Liver (tissue), 9 donors: ENCODE data around the gene GUCY2D. TPM values are rescaled to one million over a fixed set of nuclear protein-coding genes. Genes with fewer than 3 reads are reported as not detected.

ENCODE experiments used
- DNase-seq: peaks from one replicate; pipeline ENCODE4 v3.0.0-alpha.2; 2017; ENCODE audit warnings: low spot score
- H3K27ac ChIP-seq, 2 donors: one replicate each; pipeline ENCODE4 v1.7.0; 2013; ENCODE audit warnings: inconsistent platforms in 2 of 2, low read length in 2 of 2, control low read depth in 1 of 2, low read depth in 1 of 2, mild to moderate bottlenecking in 1 of 2
- H3K27me3 ChIP-seq, 4 donors: one replicate each; pipeline versions ENCODE4 v1.6.1 to v1.7.0; 2013; ENCODE audit warnings: low read length in 3 of 4, inconsistent platforms in 1 of 4, mild to moderate bottlenecking in 1 of 4, moderate library complexity in 1 of 4; ENCODE audit not compliant: control insufficient read depth in 4 of 4, insufficient read depth in 4 of 4
- H3K36me3 ChIP-seq, 4 donors: one replicate each; pipeline versions ENCODE4 v1.6.1 to v1.7.0; 2013; ENCODE audit warnings: low read length in 3 of 4, mild to moderate bottlenecking in 3 of 4, low read depth in 1 of 4, moderate library complexity in 1 of 4; ENCODE audit not compliant: control insufficient read depth in 4 of 4, insufficient read depth in 3 of 4
- H3K4me1 ChIP-seq, 4 donors: one replicate each; pipeline versions ENCODE4 v1.6.1 to v1.7.0; 2013; ENCODE audit warnings: low read length in 3 of 4, mild to moderate bottlenecking in 3 of 4, moderate library complexity in 1 of 4; ENCODE audit not compliant: control insufficient read depth in 4 of 4, insufficient read depth in 4 of 4
- H3K4me3 ChIP-seq, 3 donors: one replicate each; pipeline versions ENCODE4 v1.6.1 to v1.7.0; 2013; ENCODE audit warnings: low read length in 3 of 3, control low read depth in 1 of 3, low read depth in 1 of 3, mild to moderate bottlenecking in 1 of 3
- H3K9ac ChIP-seq, 2 donors: one replicate each; pipeline ENCODE4 v1.7.0; 2013; ENCODE audit warnings: low read length in 2 of 2, mild to moderate bottlenecking in 2 of 2, moderate library complexity in 2 of 2, control low read depth in 1 of 2, low read depth in 1 of 2
- H3K9me3 ChIP-seq, 4 donors: one replicate each; pipeline versions ENCODE4 v1.6.1 to v1.7.0; 2013; ENCODE audit warnings: low read length in 3 of 4; ENCODE audit not compliant: control insufficient read depth in 4 of 4
- ATF3 ChIP-seq: IDR thresholded peaks from 2 replicates; pipeline ENCODE4 v1.6.1; 2016; ENCODE audit warnings: antibody characterized with exemption
- CTCF ChIP-seq: fragments of 150-350 bp; IDR thresholded peaks from 2 replicates; pipeline ENCODE4 v1.5.1; 2017; ENCODE audit warnings: improper control_type of control experiment, low read depth, low read length; ENCODE audit not compliant: missing input control
- EGR1 ChIP-seq, 2 donors: IDR thresholded peaks; 2 replicates each; pipeline ENCODE4 v1.6.1; 2016 to 2018; ENCODE audit warnings: antibody characterized with exemption in 2 of 2, low read depth in 2 of 2
- FOXA1 ChIP-seq: IDR thresholded peaks from 2 replicates; pipeline ENCODE4 v1.6.1; 2016; ENCODE audit warnings: antibody characterized with exemption
- FOXA2 ChIP-seq: IDR thresholded peaks from 2 replicates; pipeline ENCODE4 v1.6.1; 2016; ENCODE audit warnings: antibody characterized with exemption
- HNF4A ChIP-seq, 2 donors: conservative IDR thresholded peaks; 2 replicates each; pipeline ENCODE4 v1.6.1; 2016; ENCODE audit warnings: antibody characterized with exemption in 2 of 2, mild to moderate bottlenecking in 2 of 2
- HNF4G ChIP-seq: IDR thresholded peaks from 2 replicates; pipeline ENCODE4 v1.6.1; 2016; ENCODE audit warnings: antibody characterized with exemption
- JUND ChIP-seq, 2 donors: IDR thresholded peaks; 2 replicates each; pipeline ENCODE4 v1.6.1; 2016; ENCODE audit warnings: antibody characterized with exemption in 2 of 2
- NR2F2 ChIP-seq: IDR thresholded peaks from 2 replicates; pipeline ENCODE4 v1.6.1; 2016; ENCODE audit warnings: antibody characterized with exemption
- RAD21 ChIP-seq, 2 donors: IDR thresholded peaks; 2 replicates each; pipeline ENCODE4 v1.6.1; 2016; ENCODE audit warnings: antibody characterized with exemption in 2 of 2, mild to moderate bottlenecking in 2 of 2
- REST ChIP-seq: IDR thresholded peaks from 2 replicates; pipeline ENCODE4 v1.6.1; 2016; ENCODE audit warnings: antibody characterized with exemption, mild to moderate bottlenecking
- RXRA ChIP-seq, 2 donors: IDR thresholded peaks; 2 replicates each; pipeline ENCODE4 v1.6.1; 2017 to 2018; ENCODE audit warnings: antibody characterized with exemption in 2 of 2, mild to moderate bottlenecking in 1 of 2
- SP1 ChIP-seq: IDR thresholded peaks from 2 replicates; pipeline ENCODE4 v1.6.1; 2018; ENCODE audit warnings: antibody characterized with exemption, mild to moderate bottlenecking
- TAF1 ChIP-seq: conservative IDR thresholded peaks from 2 replicates; pipeline ENCODE4 v1.6.1; 2016; ENCODE audit warnings: antibody characterized with exemption, mild to moderate bottlenecking
- YY1 ChIP-seq: IDR thresholded peaks from 2 replicates; pipeline ENCODE4 v1.6.1; 2016; ENCODE audit warnings: antibody characterized with exemption, mild to moderate bottlenecking
- ZBTB33 ChIP-seq: IDR thresholded peaks from 2 replicates; pipeline ENCODE4 v1.6.1; 2016; ENCODE audit warnings: antibody characterized with exemption
- WGBS: extraction: QIAGEN DNeasy Blood & Tissue Kit; methylation state at CpG from one replicate; pipeline ENCODE4 v1.1.7; 2013; 5-methylcytosine and 5-hydroxymethylcytosine counted together
- polyA plus RNA-seq, 2 donors: library from polyadenylated mRNA; stranded (reverse) in 1 of 2; unstranded in 1 of 2; fragments of 200-250 nt in 1 of 2; fragments of >200 nt in 1 of 2; fragmentation: Nextera tagmentation in 1 of 2; extraction: Ambion mirVana in 1 of 2; gene quantifications; one replicate each; pipeline versions ENCODE4 v1.2.1 to v1.2.3, GENCODE V29; 2013 to 2015
- total RNA-seq, 2 donors: library from RNA; depleted of rRNA; stranded (reverse); fragments of >200 nt; gene quantifications; one replicate each; pipeline ENCODE4 v1.2.3, GENCODE V29; 2014
- donor health status: healthy.
- donor health status: healthy.
- donor health status: healthy.
- donor health status: healthy.
- donor health status: healthy.

Gene GUCY2D
- total and polyA plus RNA-seq, 4 donors, result 0.09 to 0.14 TPM; not detected in 2

GRCh38 chr17:7987112-7987893, 15.1 kb upstream of the GUCY2D start:
- Histone ChIP-seq H3K4me3 (no peak overlapping the region), H3K36me3 (no peaks in the 10 kb centered on the region), H3K4me1 (peaks cover 0 to 11% (median 5%) of the 10 kb centered on the region in 4 donors), H3K9me3 (no peaks in the 10 kb centered on the region), H3K9ac (no peak overlapping the region), H3K27me3 (peaks cover 0 to 3% (median 0%) of the 10 kb centered on the region in 4 donors), H3K27ac (no peak overlapping the region)
- 73% methylated on average over 12 of the region's 12 CpGs for WGBS
- TF ChIP-seq ZBTB33 (no peak), REST (no peak), FOXA1 (no peak), FOXA2 (no peak), RXRA (IDR thresholded peaks at IDR 0.05) (no peak), YY1 (no peak), NR2F2 (no peak), ATF3 (no peak), RAD21 (IDR thresholded peaks at IDR 0.05) (no peak), HNF4G (no peak), EGR1 (IDR thresholded peaks at IDR 0.05; ENCODE audit: low read depth in 2 of 2) (no peak), SP1 (no peak), HNF4A (conservative IDR thresholded peaks at IDR 0.05) (no peak), TAF1 (no peak), JUND (IDR thresholded peaks at IDR 0.05) (no peak), CTCF (no peak)
- DNase-seq, result no peak
